HG03108 (cell line): ENCODE measurements around the gene SMG9.

ENCODE experiments used
- ATAC-seq: cut with Tn5 transposase; IDR thresholded peaks from one replicate; pipeline ENCODE4 v1.9.1; 2021; ENCODE audit warnings: moderate library complexity; ENCODE audit not compliant: unreplicated experiment

Gene SMG9

GRCh38 chr19:43726736-43727592 is 27.8 kb downstream of the SMG9 start:
- no peak for ATAC-seq

GRCh38 chr19:43725468-43725867 is 29.3 kb downstream of the SMG9 start:
- ATAC-seq, result peak; percentile 40

- ATAC-seq, result no peak
These were observed 29.9 kb downstream of the SMG9 start for GRCh38 chr19:43724896-43725295.

GRCh38 chr19:43723588-43723987 is 31.2 kb downstream of the SMG9 start:
- ATAC-seq, result no peak

GRCh38 chr19:43721469-43722048 is 33.2 kb downstream of the SMG9 start:
- ATAC-seq, result no peak

GRCh38 chr19:43720936-43721335 is 33.8 kb downstream of the SMG9 start:
- no peak for ATAC-seq

GRCh38 chr19:43719918-43720317 is 34.8 kb downstream of the SMG9 start:
- no peak for ATAC-seq

GRCh38 chr19:43719378-43719868 is 35.3 kb downstream of the SMG9 start:
- ATAC-seq, result no peak

GRCh38 chr19:43718627-43719377 is 36.0 kb downstream of the SMG9 start:
- no peak for ATAC-seq

- ATAC-seq, result no peak
These were observed 39.0 kb downstream of the SMG9 start, which contains the start of gene IRGC for GRCh38 chr19:43715776-43716175. IRGC (plus strand) TSS chr19:43716076; CDS start chr19:43718559, 2,483 bp downstream.

GRCh38 chr19:43713208-43713607 is 41.6 kb downstream of the SMG9 start:
- ATAC-seq, result no peak

- no peak for ATAC-seq
These were observed 42.9 kb downstream of the SMG9 start for GRCh38 chr19:43711751-43712355.

- ATAC-seq, result no peak
These were observed 46.0 kb downstream of the SMG9 start for GRCh38 chr19:43708716-43709115.

- no peak for ATAC-seq
These were observed 47.5 kb downstream of the SMG9 start for GRCh38 chr19:43707158-43707712.

- ATAC-seq, result no peak
These were observed 49.0 kb downstream of the SMG9 start for GRCh38 chr19:43705729-43706128.

GRCh38 chr19:43704002-43704705 is 50.6 kb downstream of the SMG9 start:
- ATAC-seq, result no peak

- no peak for ATAC-seq
These were observed 54.3 kb downstream of the SMG9 start for GRCh38 chr19:43700395-43701000.

- no peak for ATAC-seq
These were observed 55.0 kb downstream of the SMG9 start for GRCh38 chr19:43699506-43700394.

GRCh38 chr19:43697295-43697694 is 57.5 kb downstream of the SMG9 start:
- ATAC-seq, result no peak
